DMS153 treated with DMSO at 0.1 percent for 48 hours (cell line): ENCODE measurements around the gene CAPN1.
"Not testable (repeated sequence)": the region's sequence is repeated elsewhere in the genome, so short reads cannot be mapped to it uniquely, and the experiment has no call there.

Experiments used
- DNase-seq: peaks from one replicate; lab custom pipeline; 2025; ENCODE audit not compliant: unreplicated experiment; lab: John Stamatoyannopoulos, UW

CAPN1 gene

DNA sequence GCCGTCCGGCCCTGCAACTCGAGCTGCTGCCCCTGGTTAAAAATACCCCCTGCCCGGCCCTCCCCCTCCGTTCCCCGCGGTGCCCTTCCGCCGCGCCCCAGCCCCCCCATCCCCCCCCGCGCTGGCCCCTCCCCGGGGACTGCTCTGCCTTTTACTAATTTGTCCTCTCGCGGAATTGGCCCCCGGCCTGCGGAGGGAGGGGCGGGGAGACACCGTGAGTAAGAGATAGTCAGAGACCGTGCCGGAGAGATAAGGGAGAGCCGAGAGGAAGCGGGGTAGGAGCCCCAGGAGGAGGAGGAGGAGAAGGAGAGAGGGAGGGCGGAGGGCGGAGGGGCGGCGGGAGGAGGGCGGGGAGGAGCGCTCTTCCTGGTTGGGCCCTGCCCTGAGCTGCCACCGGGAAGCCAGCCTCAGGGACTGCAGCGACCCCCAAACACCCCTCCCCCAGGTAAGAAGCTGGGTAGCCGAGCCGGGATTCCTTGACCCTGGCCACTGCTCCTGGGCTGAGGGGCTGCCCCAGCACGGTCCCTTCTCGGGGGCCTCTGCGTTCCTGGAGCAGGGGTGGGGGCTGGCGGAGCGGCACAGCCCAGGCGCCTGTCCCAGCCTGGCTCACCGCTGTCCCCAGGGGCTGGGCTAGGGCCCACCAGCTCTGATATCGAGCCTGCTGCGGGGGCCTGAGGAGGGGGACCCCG, at the start of gene CAPN1:
Gene CAPN1 (plus strand): TSS at position 360 of the 689 bp plus-strand sequence. CDS start 774 bp downstream, outside the sequence.
- DNase-seq = no peak

GRCh38 chr11:65132238-65132987, 49.3 kb upstream of the CAPN1 start:
- DNase-seq = no peak

GRCh38 chr11:65132988-65133700, 48.6 kb upstream of the CAPN1 start:
- no peak for DNase-seq

- DNase-seq = no peak
These were observed 48.0 kb upstream of the CAPN1 start for GRCh38 chr11:65133724-65134123.

DNA sequence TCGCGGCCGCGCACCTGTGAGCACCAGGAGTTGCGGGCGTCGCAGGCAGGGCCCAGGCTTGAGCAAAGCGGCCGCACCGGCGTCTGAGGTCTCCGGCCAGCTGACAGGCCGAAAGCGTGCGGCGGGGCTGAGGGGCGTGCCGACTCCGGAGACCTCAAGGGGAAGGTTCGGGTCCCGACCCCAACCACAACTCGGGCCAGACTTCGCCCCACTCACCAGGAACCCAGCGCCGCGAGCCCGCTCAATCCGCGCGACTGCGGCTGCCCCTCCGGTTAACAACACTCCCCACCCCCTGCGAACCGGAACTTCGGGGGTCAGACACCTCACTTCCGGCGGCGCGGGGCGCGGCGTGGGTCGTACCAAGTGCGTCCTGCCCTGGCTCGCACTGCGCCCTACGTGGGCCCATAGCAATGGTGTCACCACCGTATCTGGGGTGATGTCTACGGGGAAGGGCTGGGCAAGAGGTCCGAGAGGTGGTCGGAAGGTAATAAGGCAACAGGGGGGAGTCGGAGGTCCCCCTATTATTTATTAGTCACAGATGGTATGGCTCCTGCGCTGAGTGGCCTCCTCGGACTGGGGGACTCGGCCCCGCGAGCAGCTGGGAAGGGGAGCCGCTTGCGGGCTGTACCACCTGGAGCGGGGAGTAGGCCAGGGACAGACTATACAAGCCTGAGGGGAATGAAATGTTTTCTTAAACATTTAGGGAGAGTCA, 47.3 kb upstream of the CAPN1 start, which contains the start of gene SYVN1:
Gene SYVN1 (minus strand): TSS at position 280 of the 712 bp plus-strand sequence. CDS start 918 bp downstream, outside the sequence.
- no peak for DNase-seq

DNA sequence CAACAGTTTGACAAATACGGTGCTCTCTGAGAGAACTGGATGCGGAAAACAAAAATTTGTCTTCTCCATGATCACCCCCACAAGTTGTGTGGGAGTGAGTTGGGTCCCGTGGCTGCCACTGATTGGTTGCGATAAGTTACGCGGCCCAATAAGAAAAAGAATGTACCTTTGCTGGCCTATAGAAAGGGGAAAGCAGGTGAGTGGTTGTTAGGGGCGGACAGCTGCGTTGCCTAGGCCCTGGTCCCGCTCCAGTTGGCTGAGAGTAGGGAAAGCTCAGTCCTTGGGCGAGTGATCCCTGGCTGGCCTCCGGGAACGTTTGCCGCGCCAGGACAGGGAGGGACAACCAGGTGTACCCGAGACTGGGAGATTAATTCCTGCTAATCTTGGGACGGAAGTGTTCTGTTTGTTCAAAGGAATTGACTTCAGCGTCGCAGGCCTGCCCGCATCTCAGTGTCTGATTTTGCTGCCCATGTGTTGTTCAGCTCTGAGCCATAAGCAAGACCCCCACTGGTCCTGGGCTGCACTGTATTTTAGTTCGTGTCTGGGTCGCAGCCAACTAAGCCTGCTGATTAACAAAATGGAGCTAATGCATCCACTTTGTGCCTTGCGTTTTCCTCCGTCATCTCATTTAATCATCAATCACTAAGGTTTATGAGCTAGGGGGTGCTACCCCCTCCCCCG, 46.6 kb upstream of the CAPN1 start:
- DNase-seq = peak; percentile 97

- DNase-seq = no peak
These were observed 46.0 kb upstream of the CAPN1 start for GRCh38 chr11:65135633-65136145.

DNA sequence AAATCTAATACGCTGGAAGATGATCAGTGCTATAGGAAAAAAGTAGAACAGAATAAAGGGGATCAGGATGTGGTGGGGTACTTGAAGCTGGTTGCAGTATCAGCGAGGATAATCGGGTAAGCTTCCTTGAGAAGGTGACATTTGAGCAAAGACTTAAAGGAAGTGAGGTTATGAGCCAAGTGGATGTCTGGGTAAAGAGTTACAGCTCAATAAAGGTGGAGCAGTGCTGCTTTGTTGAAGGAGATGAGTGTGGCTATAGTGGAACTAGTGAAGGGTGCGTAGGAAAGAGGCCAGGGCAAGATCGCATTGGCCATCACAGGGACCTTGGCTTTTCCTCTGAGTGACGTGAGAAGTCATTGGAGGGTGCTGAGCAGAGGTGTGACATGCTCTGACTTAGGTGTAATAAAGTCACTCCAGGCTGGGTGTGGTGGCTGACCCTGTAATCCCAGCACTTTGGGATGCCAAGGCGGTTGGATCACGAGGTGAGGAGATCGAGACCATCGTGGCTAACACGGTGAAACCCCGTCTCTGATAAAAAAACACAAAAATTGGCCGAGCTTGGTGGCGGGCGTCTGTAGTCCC, 45.1 kb upstream of the CAPN1 start:
- no peak for DNase-seq

- DNase-seq = no peak
These were observed 39.7 kb upstream of the CAPN1 start for GRCh38 chr11:65141896-65142494.

GRCh38 chr11:65147352-65148075, 34.2 kb upstream of the CAPN1 start:
- no peak for DNase-seq

- no peak for DNase-seq
These were observed 33.1 kb upstream of the CAPN1 start for GRCh38 chr11:65148657-65149056.

DNA sequence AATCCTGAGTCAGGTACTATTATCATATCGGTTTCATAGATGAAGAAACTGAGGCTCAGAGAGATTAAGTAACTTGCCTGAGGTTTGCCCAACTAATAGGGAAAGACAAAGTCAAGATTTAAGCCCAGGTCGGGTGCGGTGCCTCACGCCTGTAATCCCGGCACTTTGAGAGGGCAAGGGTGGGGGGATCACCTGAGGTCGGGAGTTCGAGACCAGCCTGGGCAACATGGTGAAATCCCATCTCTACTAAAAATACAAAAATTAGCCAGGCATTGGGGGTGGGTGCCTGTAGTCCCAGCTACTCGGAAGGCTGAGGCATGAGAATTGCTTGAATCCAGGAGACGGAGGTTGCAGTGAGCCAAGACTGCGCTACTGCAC, 31.6 kb upstream of the CAPN1 start:
- DNase-seq = not testable (repeated sequence)

GRCh38 chr11:65150509-65151299, 31.0 kb upstream of the CAPN1 start:
- peak; percentile 64 for DNase-seq

- DNase-seq = no peak
These were observed 30.3 kb upstream of the CAPN1 start for GRCh38 chr11:65151331-65151899.

DNA sequence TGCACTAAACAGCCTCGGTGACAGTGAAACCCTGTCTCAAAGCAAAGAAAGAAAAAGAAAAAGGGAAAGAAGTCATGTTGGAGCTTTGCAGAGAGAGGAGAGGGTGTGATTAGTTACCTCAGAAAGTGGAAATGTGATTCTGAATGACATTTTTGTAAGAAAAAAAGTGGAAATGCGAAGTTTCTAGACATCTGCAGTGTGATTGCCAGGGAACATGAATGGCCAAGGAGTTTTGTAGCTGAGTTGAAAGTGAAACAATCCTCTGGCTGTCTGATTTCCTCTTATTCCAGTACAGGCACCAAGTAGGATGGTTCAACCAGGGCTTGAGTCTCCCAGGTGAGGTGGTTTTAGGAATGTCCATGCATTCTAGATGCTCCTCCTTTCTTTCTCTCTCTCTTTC, 29.6 kb upstream of the CAPN1 start:
- DNase-seq = no peak

GRCh38 chr11:65156256-65156655, 25.5 kb upstream of the CAPN1 start:
- DNase-seq = no peak

DNA sequence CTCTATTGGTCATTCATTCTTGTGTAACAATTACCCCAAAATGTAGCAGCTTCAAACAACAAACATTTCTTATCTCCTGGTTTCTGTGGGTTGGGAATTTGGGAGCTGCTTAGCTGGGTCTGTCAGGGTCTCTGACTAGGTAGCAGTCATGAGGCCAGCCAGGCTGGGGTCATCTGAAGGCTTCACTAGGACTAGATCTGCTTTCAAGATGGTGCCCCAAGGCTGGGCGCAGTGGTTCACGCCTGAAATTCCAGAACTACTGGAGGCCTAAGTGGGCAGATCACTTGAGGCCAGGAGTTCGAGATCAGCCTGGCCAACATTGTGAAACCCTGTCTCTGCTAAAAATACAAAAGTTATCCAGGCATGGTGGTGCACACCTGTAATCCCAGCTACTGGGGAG, 24.8 kb upstream of the CAPN1 start:
- DNase-seq = no peak

GRCh38 chr11:65157336-65157735, 24.4 kb upstream of the CAPN1 start:
- no peak for DNase-seq
